Lower leg skin (tissue), 3 donors: ENCODE data around the gene PABPN1.

Source experiments
- POLR2A ChIP-seq, 2 donors: fragments of 450-650 bp; IDR thresholded peaks; one replicate each; pipeline ENCODE4 v1.6.1; 2016 to 2017; ENCODE audit warnings: antibody characterized with exemption in 2 of 2, mild to moderate bottlenecking in 1 of 2, moderate library complexity in 1 of 2
- TF ChIP-seq, protein P1 (sequence below), 3 donors: fragments of 450-650 bp; IDR thresholded peaks; one replicate each; pipeline ENCODE4 v1.5.1; 2016; ENCODE audit warnings: antibody characterized with exemption in 3 of 3, mild to moderate bottlenecking in 3 of 3, moderate library complexity in 2 of 3

GRCh38 chr14:23277189-23277588 is 44.1 kb upstream of the PABPN1 start:
- TF ChIP-seq, protein P1, sequence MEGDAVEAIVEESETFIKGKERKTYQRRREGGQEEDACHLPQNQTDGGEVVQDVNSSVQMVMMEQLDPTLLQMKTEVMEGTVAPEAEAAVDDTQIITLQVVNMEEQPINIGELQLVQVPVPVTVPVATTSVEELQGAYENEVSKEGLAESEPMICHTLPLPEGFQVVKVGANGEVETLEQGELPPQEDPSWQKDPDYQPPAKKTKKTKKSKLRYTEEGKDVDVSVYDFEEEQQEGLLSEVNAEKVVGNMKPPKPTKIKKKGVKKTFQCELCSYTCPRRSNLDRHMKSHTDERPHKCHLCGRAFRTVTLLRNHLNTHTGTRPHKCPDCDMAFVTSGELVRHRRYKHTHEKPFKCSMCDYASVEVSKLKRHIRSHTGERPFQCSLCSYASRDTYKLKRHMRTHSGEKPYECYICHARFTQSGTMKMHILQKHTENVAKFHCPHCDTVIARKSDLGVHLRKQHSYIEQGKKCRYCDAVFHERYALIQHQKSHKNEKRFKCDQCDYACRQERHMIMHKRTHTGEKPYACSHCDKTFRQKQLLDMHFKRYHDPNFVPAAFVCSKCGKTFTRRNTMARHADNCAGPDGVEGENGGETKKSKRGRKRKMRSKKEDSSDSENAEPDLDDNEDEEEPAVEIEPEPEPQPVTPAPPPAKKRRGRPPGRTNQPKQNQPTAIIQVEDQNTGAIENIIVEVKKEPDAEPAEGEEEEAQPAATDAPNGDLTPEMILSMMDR (IDR thresholded peaks at IDR 0.05), result no peak
- TF ChIP-seq POLR2A (IDR thresholded peaks at IDR 0.05), result no peak
